HG02610 (cell line): Measurements from ENCODE around the gene GDI1.

Experiments used
- ATAC-seq: cut with Tn5 transposase; IDR thresholded peaks from one replicate; pipeline ENCODE4 v1.9.1; 2021; ENCODE audit warnings: mild to moderate bottlenecking, moderate library complexity; ENCODE audit not compliant: unreplicated experiment

The GDI1 gene

DNA sequence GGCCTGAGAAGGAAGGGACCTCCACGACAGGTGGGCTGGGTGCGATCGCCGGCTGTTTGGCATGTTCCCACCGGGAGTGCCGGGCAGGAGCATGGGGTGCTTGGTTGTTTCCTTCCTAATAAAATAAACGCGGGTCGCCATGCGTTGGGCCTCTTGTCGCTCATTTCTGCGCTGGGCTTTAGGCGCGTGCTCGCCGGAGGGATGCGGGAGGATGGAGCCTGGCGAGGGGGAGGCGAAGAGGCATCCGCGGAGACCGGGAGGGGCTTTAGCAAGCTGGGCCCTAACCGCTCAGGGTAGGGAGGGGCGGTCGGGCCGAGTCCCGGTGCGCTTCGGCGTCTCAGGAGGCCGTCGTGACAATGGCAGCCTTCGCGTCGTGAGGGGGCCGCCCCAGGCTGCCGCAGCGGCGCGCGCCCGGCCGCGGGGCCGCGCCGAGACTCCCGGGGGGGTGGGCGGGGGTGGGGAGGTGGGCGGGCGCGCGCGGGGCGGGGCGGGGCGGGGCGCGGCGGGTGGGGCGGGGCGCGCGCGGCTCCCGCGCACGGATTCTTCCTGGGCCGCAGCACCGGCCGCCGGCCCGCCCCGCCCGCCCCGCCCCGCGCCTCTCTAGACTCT, 476 bp upstream of the GDI1 start:
- ATAC-seq: no peak

DNA sequence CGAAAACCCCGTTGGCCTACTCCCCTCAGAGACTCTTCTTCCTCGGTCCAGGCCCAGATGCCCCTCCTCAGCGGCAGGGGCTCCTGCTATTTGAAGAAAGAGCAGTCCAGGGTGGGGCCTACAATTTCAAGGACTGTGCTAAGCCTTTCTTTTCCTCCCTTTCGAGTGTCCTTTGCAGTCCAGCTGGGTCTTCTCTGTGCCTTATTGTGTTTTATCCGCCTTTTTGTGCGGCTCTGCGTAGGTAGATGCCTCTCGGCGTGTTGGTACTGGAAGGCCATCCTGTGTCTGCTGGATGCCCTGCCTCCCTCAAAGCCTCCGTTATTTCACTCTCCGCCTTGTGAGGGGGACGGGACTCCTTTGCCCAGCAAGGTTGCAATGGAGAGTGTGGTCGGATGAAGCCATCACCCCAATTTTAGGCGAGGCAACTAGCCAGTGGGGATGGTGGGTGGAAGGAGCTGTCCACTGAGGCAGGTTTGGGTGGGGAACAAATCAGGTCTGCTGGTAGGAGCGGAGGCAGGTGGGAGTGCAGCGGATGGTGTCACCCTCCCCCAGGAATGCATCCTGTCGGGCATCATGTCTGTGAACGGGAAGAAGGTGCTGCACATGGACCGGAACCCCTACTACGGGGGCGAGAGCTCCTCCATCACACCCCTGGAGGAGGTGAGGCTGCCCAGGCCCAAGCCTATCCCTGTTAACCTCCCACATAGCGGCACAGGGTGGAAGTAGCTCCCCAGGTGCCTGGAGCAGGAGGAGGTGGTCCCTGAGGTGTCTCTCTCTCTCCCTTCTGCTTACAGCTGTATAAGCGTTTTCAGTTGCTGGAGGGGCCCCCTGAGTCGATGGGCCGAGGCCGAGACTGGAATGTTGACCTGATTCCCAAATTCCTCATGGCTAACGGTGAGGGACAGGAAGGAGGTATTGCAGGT, 1.3 kb downstream of the GDI1 start:
- no peak for ATAC-seq

DNA sequence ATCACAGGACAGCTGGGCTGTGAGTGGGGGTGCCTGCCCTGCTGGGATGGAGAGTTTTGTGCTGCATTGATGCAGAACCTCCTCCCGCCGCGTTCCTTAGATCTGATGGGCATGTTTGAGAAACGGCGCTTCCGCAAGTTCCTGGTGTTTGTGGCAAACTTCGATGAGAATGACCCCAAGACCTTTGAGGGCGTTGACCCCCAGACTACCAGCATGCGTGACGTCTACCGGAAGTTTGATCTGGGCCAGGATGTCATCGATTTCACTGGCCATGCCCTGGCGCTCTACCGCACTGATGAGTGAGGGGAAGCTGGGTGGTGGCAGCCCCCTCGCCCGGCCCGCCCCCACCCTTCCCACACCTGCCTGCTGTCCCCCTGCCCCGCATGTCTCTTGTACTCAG, 2.9 kb downstream of the GDI1 start:
- ATAC-seq: no peak

DNA sequence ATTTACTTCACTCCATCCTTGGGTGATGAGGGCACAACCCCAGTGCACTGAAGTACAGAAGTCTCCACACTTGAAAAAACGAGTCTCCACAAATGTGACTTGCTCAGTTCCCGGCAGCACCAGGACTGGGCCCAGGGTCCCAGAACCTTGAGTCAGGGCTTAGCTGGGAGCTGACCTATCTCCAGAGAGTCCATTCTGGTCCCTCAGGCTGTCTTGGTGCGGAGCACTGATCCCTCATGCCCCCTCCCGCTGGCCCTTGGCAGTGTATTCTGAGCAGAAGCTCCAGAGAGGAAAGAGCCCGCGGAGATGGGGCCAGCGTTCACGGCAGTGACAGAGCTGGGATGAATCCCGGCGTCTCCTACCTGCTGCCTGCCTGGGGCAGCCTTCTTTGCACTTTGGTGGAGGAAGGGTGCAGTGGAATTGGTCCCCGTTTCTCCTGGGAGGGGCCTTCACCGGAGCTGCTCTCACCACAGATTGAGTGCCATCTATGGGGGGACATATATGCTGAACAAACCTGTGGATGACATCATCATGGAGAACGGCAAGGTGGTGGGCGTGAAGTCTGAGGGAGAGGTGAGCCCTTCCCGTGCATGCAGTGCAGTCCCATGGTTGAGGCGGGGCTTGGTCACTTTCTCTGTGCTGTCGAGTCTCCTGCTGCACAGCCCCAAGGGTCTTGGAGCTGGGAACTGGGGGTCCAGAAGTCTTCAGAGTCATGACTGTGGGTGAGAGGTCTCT, 3.8 kb downstream of the GDI1 start:
- ATAC-seq: no peak

DNA sequence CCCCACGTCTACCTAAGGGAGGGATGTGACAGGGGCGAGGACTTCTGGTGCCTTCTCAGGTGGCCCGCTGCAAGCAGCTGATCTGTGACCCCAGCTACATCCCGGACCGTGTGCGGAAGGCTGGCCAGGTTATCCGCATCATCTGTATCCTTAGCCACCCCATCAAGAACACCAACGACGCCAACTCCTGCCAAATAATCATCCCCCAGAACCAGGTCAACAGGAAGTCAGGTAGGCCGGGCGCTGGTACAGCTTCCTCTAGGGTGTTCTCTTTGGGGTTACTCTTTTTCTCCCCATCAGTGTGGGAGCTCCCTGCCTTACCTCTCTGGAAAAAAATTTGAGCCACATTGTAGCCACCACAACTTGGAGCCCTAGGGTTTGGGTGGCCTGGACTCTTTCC, 4.6 kb downstream of the GDI1 start:
- no peak for ATAC-seq

DNA sequence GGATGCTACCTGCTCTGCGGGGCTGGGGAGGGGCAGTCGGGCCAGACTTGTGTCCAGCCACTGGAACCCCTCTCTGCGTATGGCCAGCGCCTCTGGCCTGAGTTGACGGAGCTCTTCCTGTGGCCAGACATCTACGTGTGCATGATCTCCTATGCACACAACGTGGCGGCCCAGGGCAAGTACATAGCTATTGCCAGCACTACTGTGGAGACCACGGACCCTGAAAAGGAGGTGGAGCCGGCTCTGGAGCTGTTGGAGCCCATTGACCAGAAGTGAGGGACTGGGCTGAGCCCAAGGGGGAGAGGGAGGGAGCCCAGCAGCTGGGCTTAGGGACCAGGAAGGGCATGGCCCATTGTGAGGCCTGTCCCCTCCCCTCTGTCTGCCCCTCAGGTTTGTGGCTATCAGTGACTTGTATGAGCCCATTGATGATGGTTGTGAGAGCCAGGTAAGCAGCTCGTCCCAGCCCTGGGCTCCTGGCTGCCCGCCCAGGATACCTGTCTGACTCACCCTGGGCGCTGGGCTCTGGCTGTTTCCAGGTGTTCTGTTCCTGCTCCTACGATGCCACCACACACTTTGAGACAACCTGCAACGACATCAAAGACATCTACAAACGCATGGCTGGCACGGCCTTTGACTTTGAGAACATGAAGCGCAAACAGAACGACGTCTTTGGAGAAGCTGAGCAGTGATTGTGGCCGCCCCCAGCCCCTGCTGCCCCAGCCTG, 5.2 kb downstream of the GDI1 start:
- ATAC-seq: no peak

DNA sequence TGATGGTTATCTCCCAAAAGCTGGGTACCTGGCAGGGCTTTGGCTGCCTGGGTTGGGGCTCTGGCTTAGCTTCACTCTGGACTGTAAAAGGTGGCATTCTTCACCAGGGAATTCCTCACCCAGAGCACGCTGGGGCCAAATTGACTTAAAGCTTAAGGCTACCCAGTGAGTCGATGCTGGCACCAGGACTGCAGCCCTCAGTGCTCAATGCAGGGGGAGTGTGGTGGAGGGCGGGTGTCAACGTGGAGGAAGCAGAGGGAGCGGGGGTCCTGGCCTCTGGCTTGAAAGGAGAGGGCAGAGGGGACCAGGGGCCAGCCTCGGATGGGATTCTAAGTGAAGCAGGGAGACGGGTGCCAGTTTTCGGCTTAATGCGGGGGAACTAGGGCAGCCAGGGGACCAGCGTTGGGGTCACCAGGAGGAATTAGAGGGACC, 6.5 kb downstream of the GDI1 start:
- ATAC-seq: no peak

DNA sequence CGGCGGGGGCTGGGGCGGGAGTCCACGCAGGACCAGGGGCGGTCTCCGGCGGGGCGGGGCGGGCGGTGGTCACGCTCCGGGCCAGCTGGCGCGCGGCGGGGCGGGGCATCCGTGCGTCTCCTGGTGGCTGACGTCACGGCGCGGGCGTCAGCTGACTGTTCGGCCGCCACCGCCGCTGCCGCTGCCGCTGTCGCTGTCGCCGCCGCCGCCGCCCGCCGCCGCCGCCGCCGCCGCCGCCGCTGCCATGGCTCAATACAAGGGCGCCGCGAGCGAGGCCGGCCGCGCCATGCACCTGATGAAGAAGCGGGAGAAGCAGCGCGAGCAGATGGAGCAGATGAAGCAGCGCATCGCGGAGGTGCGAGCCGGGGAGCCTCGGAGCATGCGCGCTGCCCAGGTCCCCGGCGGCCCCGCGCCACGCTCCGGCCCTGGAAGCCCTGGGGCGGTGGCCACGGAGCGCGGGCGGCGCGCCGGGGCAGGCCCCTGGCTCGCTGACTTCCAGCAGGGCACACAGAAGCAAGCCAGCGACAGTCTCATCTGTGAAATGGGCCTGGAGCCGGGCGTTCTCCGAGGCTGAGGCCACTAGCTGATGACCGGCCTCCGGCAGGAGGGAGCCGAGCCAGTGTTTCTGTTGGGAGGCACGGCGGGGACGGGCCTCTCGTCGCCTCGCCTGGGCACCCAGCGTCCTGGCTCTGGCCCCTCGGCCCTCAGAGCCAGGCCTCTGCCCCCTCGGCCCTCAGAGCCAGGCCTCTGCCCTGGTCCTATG, 7.2 kb downstream of the GDI1 start, which contains the start of gene FAM50A:
Gene FAM50A (plus strand): TSS at position 150 of the 763 bp plus-strand sequence. CDS start 95 bp downstream, at position 245.
- ATAC-seq: peak; percentile 80

DNA sequence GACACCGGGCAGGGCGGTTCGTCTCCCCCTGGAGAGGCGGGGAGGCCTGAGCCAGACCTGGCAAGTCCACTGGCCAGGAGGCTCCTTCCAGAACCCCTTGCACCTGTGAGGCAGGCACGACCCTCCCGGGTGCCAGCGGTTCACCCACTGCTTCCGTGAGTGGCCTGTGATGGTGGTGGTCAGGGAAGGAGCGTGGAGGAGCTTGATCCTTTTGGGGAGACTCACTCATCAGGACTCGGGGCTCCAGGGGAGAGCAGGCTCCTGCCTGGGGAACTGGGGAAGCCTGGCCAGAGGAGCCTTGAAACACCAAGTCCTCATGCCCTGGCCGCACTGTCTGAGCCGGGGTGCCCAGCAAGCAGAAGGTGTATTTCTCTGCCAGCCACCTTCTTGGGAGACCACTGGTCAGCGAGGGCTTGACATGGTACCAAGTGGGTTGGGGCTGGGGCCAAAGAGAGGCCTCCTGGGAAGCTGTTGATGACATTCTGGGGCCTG, 7.8 kb downstream of the GDI1 start:
- no peak for ATAC-seq

DNA sequence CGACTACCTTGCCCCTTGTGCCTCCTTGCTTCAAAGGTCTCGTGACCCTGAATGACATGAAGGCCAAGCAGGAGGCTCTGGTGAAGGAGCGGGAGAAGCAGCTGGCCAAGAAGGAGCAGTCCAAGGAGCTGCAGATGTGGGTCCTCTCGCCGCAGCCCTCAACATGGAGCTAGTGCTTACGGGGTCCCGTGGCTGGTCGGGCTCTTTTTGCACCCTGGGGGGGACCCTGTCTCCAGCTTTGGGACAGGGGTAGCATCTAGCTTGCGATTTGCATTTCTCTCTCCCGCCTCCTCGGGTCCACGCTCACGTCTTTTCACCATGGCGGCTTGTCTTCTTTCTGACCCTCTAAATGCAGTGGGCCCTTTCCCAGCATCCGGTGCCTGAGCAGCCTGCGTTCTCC, 8.8 kb downstream of the GDI1 start:
- no peak for ATAC-seq

DNA sequence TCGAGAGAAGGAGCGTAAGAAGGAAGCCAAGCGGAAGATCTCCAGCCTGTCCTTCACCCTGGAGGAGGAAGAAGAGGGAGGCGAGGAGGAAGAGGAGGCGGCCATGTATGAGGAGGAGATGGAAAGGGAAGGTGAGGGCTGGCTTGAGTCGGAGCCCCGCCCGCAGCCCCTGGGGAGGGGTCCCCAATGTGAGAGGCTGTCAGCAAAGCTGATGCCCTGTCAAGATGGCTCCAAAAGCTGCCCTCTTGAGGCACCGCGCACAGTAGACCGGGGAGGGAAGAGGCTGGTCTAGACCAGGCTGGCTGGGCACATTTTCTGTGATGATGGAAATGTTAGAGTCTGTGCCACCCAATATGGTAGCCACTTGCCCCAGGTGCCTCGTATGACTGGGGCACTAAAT, 9.5 kb downstream of the GDI1 start:
- no peak for ATAC-seq

DNA sequence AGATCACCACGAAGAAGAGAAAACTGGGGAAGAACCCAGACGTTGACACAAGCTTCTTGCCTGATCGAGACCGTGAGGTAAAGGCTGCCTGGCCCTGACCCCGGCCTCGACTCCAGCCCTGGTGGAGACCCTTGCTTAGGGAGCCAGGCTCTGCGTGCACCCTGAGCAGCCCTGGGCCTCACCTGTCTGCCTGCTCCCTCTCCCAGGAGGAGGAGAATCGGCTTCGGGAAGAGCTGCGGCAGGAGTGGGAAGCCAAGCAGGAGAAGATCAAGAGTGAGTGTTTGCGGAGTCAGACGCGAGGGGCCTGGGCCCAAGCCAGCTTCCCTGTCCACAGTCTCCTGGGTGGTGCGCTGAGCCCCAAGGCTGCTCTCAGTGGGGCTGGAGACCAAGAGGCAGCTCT, 11.5 kb downstream of the GDI1 start:
- ATAC-seq: no peak

DNA sequence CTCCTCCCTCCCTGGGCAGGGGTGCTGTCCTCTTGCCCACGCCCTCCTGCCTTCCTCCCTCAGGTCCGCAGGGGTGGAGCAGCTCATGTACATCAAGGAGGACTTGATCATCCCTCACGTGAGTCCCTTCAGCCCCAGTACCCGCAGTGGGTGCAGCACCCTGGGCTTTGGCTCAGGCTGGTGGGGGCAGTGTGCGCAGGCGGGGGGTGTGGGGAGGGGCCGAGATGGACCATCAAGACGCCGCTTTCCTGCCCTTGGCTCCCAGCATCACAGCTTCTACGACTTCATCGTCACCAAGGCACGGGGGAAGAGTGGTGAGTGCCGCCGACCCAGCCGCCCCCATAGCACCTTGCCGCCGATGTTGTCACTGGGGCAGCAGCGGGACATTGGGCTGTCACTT, 12.7 kb downstream of the GDI1 start:
- ATAC-seq: no peak

DNA sequence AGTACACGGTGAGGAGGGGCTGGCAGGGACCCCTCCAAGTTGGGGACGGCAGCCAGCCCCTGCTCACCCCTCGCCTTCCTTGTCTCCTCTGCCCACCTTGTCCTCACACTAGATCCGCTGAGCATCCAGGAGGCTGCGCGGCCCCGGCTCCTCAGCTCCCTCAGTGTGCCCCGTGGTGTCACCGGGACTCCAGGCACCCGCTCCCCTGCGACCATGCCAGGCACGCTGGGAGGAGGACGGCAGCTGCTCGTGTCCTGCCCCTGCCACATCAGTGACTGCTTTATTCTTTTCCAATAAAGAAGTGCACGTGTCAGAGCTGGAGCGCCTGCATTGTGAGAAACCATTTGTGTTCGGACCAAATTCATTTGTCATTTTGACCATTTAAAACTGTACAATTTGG, 13.4 kb downstream of the GDI1 start:
- ATAC-seq: no peak

DNA sequence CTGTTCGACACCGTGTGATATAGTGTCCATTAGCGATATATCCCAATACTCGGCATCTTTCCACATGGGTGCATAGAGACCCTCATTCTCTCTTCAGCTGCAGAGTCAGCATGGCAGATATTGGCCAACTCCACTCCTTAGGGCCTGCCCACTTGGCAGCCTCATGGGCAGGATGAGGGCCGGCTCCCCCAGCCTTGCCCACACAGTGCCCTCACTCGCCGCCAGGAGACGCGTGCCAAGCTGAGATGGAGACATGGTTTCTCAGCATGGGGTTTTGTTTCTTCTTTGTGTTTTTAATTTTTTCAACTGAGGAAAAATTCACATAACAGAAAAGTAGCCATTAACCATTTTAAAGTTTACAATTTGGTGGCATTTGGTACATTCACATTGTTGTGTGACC, 15.9 kb downstream of the GDI1 start:
- ATAC-seq: no peak

DNA sequence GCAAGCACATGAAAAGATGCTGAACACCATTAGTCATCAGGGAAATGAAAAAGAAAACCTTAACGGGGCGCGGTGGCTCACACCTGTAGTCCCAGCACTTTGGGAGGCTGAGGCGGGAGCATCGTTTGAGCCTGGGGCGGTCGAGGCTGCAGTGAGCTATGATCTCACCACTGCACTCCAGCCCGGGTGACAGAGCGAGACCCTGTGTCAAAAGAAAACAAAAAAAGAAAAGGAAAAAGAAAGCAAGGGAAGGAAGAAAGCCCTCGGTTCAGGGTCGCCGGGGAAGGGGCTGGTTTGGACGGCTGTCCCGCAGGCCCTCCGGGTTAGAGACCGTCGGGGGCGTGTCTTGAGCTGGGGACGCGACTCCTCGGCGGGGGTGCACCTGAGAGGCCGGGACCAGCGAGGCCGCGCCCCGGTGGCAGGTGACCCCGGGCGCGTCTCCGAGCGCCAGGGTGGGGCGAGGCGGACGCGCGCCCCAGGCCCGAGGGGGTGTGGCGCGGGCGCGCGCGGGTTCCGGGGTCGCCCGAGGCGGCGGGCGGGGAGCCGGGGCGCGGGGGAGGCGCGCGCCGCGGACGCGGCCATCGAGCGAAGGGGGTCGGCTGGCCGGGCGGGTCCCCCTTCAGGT, 20.6 kb downstream of the GDI1 start:
- peak; percentile 39 for ATAC-seq

DNA sequence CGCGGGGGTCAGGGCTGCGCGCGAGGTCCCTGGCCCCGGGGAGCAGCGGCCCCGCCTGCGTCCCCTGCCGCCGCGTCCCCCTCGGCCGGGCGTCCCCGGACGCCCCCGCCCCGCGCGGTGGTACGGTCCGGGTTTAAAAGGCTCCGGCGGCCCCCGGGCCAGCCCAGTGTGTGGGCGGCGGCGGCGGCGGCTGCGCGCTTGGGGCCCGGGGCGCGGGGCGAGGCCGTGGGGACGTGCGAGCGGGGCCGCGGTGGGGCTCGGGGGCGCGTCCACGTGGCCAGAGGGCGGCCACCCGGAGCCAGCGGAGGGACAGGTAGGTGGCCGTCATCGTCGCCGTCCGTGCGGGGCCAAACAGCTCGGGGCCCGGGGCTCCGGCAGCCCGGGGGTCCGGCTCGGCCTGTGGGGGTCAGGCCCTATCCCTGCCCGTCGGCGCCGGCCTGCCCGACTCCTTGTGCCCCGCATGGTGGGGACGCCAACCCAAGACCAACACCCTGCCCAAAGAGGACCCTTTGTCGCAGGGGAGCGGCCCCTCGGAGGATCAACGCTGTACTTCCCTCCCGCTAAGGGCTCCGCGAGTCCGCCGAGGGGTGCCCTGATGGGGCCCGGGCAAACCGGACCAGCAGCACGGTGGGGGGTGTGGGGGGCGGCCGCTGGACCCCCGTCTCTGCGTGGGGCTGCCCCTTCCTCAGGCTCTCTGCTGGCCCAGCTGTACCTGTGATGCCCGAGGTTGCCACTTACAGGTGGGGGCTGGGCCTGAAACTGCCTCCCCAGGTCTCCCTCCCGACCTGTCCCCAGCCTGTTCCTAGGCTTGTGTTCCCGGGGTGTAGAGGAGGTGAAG, 21.4 kb downstream of the GDI1 start, which contains the start of gene PLXNA3:
Gene PLXNA3 (plus strand): TSS at position 166 of the 838 bp plus-strand sequence. CDS start 1,903 bp downstream, outside the sequence.
- peak; percentile 36 for ATAC-seq

DNA sequence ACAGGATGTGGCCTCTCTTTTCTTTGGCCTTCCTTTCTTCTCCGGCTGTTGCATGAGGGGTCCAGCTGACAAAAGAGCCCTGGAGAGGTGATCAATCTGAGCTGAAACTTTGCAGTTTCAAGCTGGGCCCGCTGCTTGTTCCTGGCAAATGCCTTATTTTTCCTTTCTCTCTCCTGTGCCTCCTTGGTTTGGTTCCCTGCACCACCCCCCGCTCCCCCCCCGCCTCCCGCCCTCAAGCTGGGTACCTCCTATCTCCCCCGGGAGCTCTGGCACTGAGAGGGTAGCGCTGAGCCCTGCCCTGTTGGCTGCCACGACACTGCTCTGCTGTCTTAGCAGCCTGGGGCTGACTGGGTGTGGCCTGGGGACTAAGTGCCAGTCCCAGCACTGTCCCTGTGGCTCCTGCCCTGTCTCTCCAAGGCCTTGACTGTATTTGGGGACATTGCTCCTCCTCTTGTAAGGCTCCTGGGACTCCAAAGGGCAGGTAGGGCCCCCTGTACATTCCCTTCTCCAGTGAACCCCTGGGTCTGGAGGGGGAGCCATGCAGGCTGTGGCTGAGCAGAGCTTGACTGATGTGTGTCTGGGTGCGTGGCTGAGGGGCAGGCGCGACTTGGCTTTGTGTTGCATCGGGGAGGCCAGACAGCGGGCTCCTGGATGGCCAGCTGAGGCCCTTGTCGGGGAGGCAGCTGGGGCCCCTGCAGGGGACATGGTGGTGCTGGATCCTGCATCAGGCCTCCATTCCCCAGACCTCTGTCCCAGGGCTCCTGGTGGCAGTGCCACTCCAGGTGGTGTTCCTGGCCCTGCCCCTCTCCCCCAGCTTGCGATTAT, 22.2 kb downstream of the GDI1 start:
- ATAC-seq: no peak
